ENCODE data around the gene IL4R. TPM values are rescaled to one million over a fixed set of nuclear protein-coding genes. Genes with fewer than 3 reads are reported as not detected.

Gene IL4R
- total and polyA plus RNA-seq, 2 of the 13 experiments (the other 11 are each of a cell fraction or from before 2014, with no cell fraction given), result 15.9 to 49.6 TPM

DNA sequence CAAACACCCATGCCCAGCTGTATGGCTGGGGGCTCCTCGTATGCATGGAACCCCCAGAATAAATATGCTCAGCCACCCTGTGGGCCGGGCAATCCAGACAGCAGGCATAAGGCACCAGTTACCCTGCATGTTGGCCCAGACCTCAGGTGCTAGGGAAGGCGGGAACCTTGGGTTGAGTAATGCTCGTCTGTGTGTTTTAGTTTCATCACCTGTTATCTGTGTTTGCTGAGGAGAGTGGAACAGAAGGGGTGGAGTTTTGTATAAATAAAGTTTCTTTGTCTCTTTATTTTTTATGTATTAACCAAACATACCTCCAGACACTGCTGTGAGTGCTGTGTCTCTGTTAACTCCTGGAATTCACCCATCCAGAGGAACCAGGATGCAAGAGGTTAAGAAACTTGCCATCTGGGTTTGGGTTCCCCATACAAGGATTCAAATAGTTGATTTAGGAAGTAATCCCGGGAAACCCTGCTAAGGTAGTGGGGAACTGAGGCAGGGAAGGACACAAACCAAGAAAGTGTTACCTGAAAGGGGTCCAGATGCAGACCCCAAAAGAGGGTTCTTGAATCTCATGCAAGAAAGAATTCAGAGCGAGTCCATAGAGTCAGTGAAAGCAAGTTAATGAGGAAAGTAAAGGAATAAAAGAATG is 50.8 kb downstream of the IL4R start (continued):
- TF ChIP-seq WIZ (CRISPR knock-in tag; IDR thresholded peaks at IDR 0.05) (no peak), ZNF3 (CRISPR knock-in tag; IDR thresholded peaks at IDR 0.05) (0 out of 2 replicates have a peak, but pooled peaks have one; percentile 13), SNRNP70 (IDR thresholded peaks at IDR 0.05; ENCODE audit: low read depth, low read length) (no peak), CHD4 (IDR thresholded peaks at IDR 0.05; ENCODE audit: borderline replicate concordance, low read length) (peak; percentile 77; the same call in 1 of the 2 replicates), GABPA (IDR thresholded peaks at IDR 0.05; ENCODE audit: low read depth, low read length) (no peak), GABPA (CRISPR knock-in tag; IDR thresholded peaks at IDR 0.05; ENCODE audit: low read depth) (0 out of 2 replicates have a peak, but pooled peaks have one; percentile 34), RORA (CRISPR knock-in tag; IDR thresholded peaks at IDR 0.05) (no peak), GTF3A (CRISPR knock-in tag; conservative IDR thresholded peaks at IDR 0.05) (no peak), SP140L (CRISPR knock-in tag; IDR thresholded peaks at IDR 0.05; ENCODE audit: borderline replicate concordance) (no peak), NFE2L2 (IDR thresholded peaks at IDR 0.05; ENCODE audit: low read length) (no peak), ZNF552 (CRISPR knock-in tag; IDR thresholded peaks at IDR 0.05; ENCODE audit: borderline replicate concordance) (no peak), CBFB (CRISPR knock-in tag; IDR thresholded peaks at IDR 0.05) (0 out of 2 replicates have a peak, but pooled peaks have one; percentile 21), SAFB2 (CRISPR knock-in tag; IDR thresholded peaks at IDR 0.05; ENCODE audit: borderline replicate concordance, low read depth) (no peak), ZFP36 (IDR thresholded peaks at IDR 0.05; ENCODE audit: borderline replicate concordance, low read depth, low read length, partially characterized antibody) (no peak), ZNF768 (CRISPR knock-in tag; IDR thresholded peaks at IDR 0.05) (no peak)
- TF ChIP-seq, protein P1, sequence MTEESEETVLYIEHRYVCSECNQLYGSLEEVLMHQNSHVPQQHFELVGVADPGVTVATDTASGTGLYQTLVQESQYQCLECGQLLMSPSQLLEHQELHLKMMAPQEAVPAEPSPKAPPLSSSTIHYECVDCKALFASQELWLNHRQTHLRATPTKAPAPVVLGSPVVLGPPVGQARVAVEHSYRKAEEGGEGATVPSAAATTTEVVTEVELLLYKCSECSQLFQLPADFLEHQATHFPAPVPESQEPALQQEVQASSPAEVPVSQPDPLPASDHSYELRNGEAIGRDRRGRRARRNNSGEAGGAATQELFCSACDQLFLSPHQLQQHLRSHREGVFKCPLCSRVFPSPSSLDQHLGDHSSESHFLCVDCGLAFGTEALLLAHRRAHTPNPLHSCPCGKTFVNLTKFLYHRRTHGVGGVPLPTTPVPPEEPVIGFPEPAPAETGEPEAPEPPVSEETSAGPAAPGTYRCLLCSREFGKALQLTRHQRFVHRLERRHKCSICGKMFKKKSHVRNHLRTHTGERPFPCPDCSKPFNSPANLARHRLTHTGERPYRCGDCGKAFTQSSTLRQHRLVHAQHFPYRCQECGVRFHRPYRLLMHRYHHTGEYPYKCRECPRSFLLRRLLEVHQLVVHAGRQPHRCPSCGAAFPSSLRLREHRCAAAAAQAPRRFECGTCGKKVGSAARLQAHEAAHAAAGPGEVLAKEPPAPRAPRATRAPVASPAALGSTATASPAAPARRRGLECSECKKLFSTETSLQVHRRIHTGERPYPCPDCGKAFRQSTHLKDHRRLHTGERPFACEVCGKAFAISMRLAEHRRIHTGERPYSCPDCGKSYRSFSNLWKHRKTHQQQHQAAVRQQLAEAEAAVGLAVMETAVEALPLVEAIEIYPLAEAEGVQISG (CRISPR knock-in tag; IDR thresholded peaks at IDR 0.05), result peak; percentile 61
- TF ChIP-seq, protein P2, sequence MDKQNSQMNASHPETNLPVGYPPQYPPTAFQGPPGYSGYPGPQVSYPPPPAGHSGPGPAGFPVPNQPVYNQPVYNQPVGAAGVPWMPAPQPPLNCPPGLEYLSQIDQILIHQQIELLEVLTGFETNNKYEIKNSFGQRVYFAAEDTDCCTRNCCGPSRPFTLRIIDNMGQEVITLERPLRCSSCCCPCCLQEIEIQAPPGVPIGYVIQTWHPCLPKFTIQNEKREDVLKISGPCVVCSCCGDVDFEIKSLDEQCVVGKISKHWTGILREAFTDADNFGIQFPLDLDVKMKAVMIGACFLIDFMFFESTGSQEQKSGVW (CRISPR knock-in tag; IDR thresholded peaks at IDR 0.05; ENCODE audit: borderline replicate concordance), result no peak
- TF ChIP-seq, protein P3, sequence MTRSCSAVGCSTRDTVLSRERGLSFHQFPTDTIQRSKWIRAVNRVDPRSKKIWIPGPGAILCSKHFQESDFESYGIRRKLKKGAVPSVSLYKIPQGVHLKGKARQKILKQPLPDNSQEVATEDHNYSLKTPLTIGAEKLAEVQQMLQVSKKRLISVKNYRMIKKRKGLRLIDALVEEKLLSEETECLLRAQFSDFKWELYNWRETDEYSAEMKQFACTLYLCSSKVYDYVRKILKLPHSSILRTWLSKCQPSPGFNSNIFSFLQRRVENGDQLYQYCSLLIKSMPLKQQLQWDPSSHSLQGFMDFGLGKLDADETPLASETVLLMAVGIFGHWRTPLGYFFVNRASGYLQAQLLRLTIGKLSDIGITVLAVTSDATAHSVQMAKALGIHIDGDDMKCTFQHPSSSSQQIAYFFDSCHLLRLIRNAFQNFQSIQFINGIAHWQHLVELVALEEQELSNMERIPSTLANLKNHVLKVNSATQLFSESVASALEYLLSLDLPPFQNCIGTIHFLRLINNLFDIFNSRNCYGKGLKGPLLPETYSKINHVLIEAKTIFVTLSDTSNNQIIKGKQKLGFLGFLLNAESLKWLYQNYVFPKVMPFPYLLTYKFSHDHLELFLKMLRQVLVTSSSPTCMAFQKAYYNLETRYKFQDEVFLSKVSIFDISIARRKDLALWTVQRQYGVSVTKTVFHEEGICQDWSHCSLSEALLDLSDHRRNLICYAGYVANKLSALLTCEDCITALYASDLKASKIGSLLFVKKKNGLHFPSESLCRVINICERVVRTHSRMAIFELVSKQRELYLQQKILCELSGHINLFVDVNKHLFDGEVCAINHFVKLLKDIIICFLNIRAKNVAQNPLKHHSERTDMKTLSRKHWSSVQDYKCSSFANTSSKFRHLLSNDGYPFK (CRISPR knock-in tag; IDR thresholded peaks at IDR 0.05; ENCODE audit: borderline replicate concordance), result no peak
- TF ChIP-seq, protein P4, sequence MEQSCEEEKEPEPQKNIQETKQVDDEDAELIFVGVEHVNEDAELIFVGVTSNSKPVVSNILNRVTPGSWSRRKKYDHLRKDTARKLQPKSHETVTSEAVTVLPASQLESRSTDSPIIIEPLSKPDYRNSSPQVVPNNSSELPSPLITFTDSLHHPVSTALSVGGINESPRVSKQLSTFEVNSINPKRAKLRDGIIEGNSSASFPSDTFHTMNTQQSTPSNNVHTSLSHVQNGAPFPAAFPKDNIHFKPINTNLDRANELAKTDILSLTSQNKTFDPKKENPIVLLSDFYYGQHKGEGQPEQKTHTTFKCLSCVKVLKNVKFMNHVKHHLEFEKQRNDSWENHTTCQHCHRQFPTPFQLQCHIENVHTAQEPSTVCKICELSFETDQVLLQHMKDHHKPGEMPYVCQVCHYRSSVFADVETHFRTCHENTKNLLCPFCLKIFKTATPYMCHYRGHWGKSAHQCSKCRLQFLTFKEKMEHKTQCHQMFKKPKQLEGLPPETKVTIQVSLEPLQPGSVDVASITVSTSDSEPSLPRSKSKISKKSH (CRISPR knock-in tag; IDR thresholded peaks at IDR 0.05; ENCODE audit: borderline replicate concordance), result no peak
- TF ChIP-seq, protein P5, sequence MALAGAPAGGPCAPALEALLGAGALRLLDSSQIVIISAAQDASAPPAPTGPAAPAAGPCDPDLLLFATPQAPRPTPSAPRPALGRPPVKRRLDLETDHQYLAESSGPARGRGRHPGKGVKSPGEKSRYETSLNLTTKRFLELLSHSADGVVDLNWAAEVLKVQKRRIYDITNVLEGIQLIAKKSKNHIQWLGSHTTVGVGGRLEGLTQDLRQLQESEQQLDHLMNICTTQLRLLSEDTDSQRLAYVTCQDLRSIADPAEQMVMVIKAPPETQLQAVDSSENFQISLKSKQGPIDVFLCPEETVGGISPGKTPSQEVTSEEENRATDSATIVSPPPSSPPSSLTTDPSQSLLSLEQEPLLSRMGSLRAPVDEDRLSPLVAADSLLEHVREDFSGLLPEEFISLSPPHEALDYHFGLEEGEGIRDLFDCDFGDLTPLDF (CRISPR knock-in tag; IDR thresholded peaks at IDR 0.05), result peak; percentile 90

All from HepG2 (cell line).